Neural progenitor cell (in vitro differentiated cells): Measurements from ENCODE around the gene TICRR.

Experiments
- CTCF ChIP-seq: fragments of 200-600 bp; sonication (generic); IDR thresholded peaks from 2 replicates; pipeline ENCODE4 v1.5.1; 2017; ENCODE audit warnings: antibody characterized with exemption, mild to moderate bottlenecking
- EZH2 ChIP-seq: fragments of 200-600 bp; sonication (generic); IDR thresholded peaks from 2 replicates; pipeline ENCODE4 v1.6.1; 2017; ENCODE audit warnings: antibody characterized with exemption, mild to moderate bottlenecking, moderate library complexity
- EZH2phosphoT487 ChIP-seq: fragments of 200-600 bp; sonication (generic); IDR thresholded peaks from 2 replicates; pipeline ENCODE4 v1.6.1; 2017; ENCODE audit warnings: antibody characterized with exemption

- no peak for TF ChIP-seq CTCF
- no peak for TF ChIP-seq EZH2phosphoT487
- TF ChIP-seq EZH2, result no peak
These were observed 11.4 kb downstream of the TICRR start for GRCh38 chr15:89586651-89587050.
